GM20000 (cell line): ENCODE data around the gene KCNJ12.

Experiments used
- DNase-seq: peaks from one replicate; pipeline ENCODE4 v3.0.0; 2012; ENCODE audit warnings: low spot score
- CTCF ChIP-seq: IDR thresholded peaks from 2 replicates; pipeline ENCODE4 v1.5.1; 2012; ENCODE audit warnings: mild to moderate bottlenecking, control low read depth; ENCODE audit errors: extremely low read depth, missing control alignments

The KCNJ12 gene

DNA sequence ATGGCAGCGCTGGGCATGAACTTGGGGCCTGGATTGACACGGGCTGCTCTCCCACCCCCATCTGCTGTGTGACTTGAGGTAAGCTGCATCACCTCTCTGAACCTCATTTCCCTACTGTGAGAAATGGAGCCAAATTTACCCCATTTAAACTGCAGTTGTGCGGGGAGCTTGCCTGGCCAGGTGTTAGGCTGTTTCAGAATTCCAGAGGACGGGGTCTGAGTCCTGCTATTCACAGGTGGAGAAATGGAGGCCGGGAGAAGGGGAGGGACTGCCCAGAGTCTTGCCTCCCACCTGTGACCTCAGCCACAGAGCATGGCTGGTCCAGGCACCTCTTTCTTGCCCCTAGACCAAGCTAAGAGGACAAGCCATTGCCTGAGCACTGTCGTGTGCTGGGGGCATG lies 12.8 kb downstream of the KCNJ12 start:
- DNase-seq, result no peak
- TF ChIP-seq CTCF, result no peak

GRCh38 chr17:21389394-21389793 lies 13.2 kb downstream of the KCNJ12 start:
- no peak for DNase-seq
- TF ChIP-seq CTCF, result no peak

DNA sequence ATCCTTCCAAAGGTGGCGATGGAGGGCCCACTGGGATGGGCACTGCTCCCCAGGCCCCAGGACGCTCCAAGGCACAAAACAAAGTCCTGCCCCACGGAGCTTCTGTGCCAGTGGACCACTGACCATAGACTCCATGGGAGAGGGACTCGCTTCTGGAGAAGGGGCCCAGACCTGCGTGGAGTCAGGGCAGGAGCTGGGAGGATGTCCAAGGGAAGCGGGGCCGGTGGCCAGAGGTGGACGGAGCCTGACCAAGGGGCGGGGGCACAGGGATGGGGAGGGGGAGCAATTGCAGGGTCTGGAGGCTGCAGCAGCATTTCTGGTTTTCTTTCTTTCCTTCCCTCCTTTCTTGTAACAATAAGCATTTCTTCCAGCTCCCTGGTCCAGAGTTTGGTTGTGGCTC lies 14.1 kb downstream of the KCNJ12 start:
- TF ChIP-seq CTCF, result no peak
- DNase-seq, result no peak

DNA sequence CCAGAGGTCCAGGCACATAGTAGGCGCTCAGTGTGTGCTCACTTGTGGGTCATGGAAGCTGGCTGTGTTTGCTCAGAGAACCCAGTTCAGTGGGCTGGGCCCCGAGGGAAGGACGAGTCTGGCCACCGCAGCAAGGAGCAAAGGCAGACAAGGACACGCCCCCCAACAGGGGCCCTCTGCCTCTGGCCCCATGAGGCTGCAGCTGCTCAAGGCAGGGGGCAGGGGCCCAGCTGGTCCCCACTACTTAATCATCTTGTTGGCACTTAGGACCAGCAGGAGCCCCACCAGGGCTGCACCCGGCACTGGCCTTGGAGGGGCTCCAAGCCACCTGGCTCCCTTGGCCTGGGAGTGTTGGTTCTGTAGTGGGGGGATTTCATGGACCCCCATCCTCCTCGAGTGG lies 16.1 kb downstream of the KCNJ12 start:
- no peak for TF ChIP-seq CTCF

GRCh38 chr17:21394265-21394664 lies 18.1 kb downstream of the KCNJ12 start:
- no peak for TF ChIP-seq CTCF
- no peak for DNase-seq

More for the DNA sequence above, 16.1 kb downstream of the KCNJ12 start:
- DNase-seq, result no peak

DNA sequence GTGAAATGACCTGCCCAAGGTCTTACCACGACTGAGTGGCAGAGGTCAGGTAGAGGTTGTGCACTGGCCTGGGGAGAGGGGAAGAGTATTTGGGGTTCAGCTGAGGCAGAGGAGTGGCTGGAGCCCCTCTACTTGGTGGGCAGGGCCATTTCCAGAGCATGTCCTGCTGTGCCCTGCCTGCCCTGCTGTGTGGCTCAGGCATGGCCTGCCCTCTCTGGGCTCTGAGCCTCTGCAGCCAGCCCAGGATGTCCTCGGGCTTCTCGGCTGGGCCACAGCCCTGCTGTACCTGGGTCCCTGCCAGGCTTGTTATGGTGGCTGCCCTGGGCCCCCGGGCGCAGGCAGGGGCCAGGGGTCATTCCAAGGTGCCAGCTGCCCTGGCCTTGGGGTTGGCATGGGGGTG lies 19.6 kb downstream of the KCNJ12 start:
- TF ChIP-seq CTCF, result no peak
- DNase-seq, result no peak

DNA sequence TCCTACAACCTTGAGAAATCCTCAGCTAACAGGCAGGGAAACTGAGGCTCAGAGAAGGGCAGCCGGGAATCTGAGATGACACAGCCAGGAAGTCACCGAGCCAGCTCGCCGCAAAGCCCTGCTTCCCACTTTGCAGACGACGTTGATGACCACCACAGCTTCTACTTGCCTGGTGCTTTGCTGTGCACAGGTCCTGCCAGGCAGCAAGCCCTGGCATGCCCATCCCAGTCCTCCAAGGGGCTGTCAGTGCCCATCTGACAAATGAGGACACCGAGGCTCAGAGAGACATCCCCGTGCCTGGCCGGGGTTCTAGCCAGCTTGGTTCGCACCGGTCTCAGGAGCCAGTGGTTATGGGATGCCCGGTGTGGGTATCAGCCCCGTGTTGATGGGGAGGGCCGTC lies 20.1 kb downstream of the KCNJ12 start:
- no peak for TF ChIP-seq CTCF

More for the DNA sequence above, 20.1 kb downstream of the KCNJ12 start:
- no peak for DNase-seq
